HG02885 (cell line): ENCODE measurements around the gene CAMK1.

Experiments
- ATAC-seq: cut with Tn5 transposase; IDR thresholded peaks from one replicate; pipeline ENCODE4 v1.9.1; 2021; ENCODE audit warnings: mild to moderate bottlenecking; ENCODE audit not compliant: unreplicated experiment, poor library complexity

CAMK1 gene

DNA sequence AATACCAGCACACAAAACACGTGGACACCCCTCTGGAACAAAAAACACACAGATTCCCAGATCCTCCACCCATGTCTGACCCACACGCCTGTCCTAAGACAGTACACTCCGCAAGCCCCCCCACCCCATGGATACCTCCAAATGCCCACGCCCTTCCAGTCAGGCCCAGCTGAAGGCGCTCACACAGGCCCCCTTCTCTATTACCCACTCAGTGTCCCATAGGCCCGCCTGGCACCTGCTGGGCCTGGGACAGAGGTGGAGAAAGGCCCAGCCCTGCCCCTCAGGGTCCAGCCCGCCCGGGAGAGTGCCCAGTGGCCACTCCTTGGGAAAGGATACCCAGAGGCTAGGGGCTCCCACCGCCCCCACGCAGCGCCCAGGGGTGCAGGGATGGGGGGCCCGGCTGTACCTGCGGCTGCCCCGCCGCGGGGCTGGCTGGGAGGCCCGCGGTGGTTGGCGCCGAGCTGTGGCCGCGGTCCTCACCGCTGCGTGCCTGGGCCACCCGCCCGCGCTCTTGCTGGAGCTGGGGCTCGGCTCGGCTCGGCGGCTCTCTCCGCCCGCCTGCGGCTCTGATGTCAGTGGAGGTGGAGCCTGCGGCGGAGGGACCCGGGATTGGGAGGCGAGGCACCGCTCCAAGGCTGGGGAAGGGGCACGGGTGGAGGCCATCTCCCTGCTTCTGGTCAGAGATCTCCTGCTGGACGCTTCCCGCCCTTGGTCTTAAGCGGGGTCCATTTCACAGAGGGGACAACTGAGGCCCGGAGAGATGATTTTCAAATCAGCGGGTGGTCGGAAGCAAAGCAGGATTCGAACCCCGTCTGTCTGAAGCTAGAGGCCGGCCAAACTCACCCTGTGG lies at the start of gene CAMK1:
TSS of gene CAMK1 (minus strand) at position 522 of the 850 bp plus-strand sequence. CDS start 2,198 bp downstream, outside the sequence.
- ATAC-seq = peak; percentile 89

- ATAC-seq = no peak
These were observed 49.1 kb upstream of the CAMK1 start for GRCh38 chr3:9818666-9819335.

GRCh38 chr3:9817436-9817835 lies 47.7 kb upstream of the CAMK1 start:
- no peak for ATAC-seq

DNA sequence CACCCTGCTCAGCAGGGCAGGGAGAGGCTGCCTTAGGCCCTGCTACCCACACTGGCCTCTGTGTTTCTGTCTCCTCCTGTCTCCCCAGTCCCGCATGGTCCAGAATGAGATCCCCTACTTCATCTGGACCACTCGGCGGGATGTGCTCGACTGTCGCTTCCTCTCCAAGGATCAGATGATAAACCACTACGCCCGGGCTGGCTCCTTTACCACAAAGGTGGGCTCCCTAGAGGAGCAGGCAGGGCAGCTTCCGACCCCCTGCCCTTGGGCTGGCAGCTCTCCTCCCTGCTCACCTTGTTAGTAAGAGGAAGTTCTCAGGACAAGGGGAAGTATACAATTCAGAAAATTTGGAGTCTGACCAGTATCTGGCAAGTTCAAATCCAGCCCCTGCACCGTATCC lies 46.2 kb upstream of the CAMK1 start:
- no peak for ATAC-seq

DNA sequence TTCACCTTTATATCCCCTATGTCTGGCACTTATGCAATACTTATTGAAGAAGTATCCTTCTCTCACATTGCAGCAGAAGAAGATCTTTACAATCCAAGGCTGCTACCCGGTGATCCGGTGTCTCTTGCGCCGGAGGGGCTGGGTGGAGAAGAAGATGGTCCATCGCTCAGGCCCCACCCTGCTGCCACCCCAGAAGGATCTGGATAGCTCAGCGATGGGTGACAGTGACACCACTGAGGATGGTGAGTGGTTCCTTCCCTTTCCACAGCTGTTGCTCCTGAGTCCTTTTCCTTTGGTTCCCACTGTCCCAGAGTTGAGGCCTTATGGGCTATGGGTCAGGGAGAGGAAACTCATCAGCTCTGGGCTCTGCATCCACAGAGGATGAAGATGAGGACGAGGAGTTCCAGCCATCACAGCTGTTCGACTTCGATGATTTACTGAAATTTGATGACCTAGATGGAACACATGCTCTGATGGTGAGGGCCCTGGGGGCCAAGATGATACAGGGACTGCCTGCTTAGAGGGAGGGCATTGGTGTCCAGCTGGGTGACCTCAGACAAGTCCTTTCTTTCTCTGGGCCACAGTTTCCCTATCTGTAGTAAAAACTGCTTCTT lies 43.2 kb upstream of the CAMK1 start:
- no peak for ATAC-seq

DNA sequence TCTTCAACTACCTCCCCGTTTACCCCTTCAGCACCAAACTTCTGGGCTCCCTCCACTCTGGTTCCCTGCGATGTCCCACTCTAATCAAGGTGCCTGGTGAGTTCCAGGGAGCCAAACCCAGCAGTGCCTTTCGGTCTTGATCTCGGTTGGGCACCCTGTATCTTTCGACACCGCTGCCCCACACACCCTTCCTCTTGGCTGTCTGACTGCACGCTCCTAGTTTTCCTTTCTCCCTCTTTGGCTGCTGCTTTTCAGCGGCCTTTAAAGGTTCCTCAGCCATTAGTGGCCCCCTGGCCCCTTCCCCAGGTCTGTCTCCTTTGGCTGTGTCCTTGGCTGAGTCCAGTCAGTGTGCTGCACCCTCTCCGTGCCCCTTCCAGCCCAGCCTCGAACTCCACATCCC lies 41.1 kb upstream of the CAMK1 start:
- ATAC-seq = no peak

DNA sequence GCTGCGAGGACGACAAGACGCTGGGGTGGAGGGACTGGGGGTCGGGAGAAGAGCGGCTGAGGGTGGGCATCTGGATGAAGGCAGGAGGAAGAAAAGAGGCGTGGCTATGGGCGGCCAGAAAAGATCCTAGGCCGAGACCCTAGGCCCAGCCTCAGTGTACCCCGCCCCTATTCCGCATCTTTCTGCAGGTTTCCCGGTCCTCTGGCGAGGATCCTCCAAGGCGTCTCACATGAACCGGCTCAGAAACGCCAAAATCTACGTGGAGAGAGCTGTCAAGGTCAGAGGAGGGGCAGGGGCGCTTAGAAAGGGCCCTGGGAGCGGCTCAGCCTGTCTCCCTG lies 40.7 kb upstream of the CAMK1 start:
- ATAC-seq = no peak

- ATAC-seq = peak; percentile 49
These were observed 40.1 kb upstream of the CAMK1 start, which contains the start of gene TTLL3 for GRCh38 chr3:9809615-9810432. Gene TTLL3, plus strand, starts transcription at chr3:9810262. Its CDS starts 400 bp downstream, at chr3:9810662.

DNA sequence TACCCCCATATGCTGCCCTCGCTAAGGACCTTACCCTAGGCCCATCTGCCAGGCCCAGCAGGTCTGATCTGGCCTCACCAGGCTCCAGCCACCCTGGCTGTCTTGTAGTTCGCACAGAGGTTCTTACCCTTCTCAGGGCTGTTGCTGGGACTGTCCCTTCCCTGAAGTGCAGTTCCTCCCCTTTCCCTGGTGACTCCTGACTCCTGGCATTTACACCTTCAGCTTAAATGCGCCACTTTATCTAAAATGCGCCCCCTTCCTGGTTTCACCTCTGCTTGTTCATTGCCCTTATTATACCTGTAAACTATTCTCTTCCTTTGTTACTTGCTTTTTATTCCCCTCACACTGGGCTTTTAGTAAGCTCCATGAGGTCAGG lies 39.5 kb upstream of the CAMK1 start:
- ATAC-seq = peak; percentile 31

GRCh38 chr3:9808345-9809037 lies 38.7 kb upstream of the CAMK1 start:
- ATAC-seq = peak; percentile 55

DNA sequence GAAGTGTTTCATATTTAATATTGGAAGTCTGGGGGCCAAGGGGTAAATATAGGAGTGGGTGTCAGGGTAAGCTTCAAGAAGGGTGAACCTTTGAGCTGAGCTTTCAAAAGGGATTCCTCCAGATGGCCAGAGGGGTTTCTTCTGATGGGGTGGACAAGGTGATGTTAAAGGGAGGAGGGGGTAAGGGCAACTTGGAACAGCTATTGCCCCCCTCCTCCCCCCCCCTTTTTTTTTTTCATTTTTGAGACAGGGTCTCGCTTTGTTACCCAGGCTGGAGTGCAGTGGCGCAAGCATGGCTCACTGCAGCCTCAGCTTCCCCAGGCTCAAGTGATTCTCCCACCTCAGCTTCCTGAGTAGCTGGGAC lies 38.2 kb upstream of the CAMK1 start:
- ATAC-seq = no peak

GRCh38 chr3:9806688-9807589 lies 37.2 kb upstream of the CAMK1 start:
- no peak for ATAC-seq

GRCh38 chr3:9806137-9806536 lies 36.4 kb upstream of the CAMK1 start:
- no peak for ATAC-seq

GRCh38 chr3:9804996-9805395 lies 35.2 kb upstream of the CAMK1 start:
- ATAC-seq = no peak

- ATAC-seq = no peak
These were observed 33.7 kb upstream of the CAMK1 start for GRCh38 chr3:9803494-9803893.

DNA sequence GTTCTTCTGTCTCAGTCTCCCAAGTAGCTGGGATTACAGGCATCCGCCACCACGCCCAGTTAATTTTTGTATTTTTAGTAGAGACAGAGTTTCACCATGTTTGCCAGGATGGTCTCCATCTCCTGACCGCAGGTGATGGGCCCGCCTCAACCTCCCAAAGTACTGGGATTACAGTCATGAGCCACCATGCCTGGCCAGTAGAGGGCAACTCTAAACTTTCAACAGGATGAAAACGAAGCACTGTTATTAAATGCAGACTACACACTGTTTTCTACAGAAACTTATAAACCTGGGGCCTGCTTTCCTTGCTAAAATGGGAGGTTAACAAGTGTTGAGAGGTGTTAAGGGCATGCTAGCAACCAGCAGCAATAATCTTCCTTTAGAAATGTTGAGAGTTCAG lies 30.8 kb upstream of the CAMK1 start:
- ATAC-seq = no peak

- no peak for ATAC-seq
These were observed 27.6 kb upstream of the CAMK1 start for GRCh38 chr3:9797196-9797945.

GRCh38 chr3:9795207-9795606 lies 25.5 kb upstream of the CAMK1 start:
- no peak for ATAC-seq
